H1 (cell line): ENCODE measurements around the gene MAML1.

ENCODE experiments used
- CTCF ChIP-seq, 3 experiments: IDR thresholded peaks; 1 replicate in 2 of 3; 2 replicates in 1 of 3; pipeline versions ENCODE4 v1.5.1 to v1.6.1; 2011; ENCODE audit warnings: low read length in 3 of 3, mild to moderate bottlenecking in 3 of 3, inconsistent platforms in 2 of 3, low read depth in 1 of 3, moderate library complexity in 1 of 3; ENCODE audit not compliant: insufficient read depth in 1 of 3; ENCODE audit errors: control extremely low read depth in 1 of 3
- EP300 ChIP-seq, 2 experiments: IDR thresholded peaks; 1 replicate in 1 of 2; 2 replicates in 1 of 2; pipeline ENCODE4 v1.6.1; 2011 to 2012; ENCODE audit warnings: low read depth in 2 of 2, low read length in 2 of 2, mild to moderate bottlenecking in 2 of 2, borderline replicate concordance in 1 of 2, inconsistent platforms in 1 of 2, moderate library complexity in 1 of 2
- GABPA ChIP-seq: IDR thresholded peaks from 2 replicates; pipeline ENCODE4 v1.6.1; 2011; ENCODE audit warnings: mild to moderate bottlenecking, low read length, moderate library complexity, borderline replicate concordance; ENCODE audit not compliant: insufficient read depth
- JUND ChIP-seq: IDR thresholded peaks from 2 replicates; pipeline ENCODE4 v1.6.1; 2011; ENCODE audit warnings: mild to moderate bottlenecking, improper control_type of control experiment, low read length
- MAX ChIP-seq: IDR thresholded peaks from 2 replicates; pipeline ENCODE4 v1.6.1; 2012; ENCODE audit warnings: inconsistent platforms
- NANOG ChIP-seq: IDR thresholded peaks from 2 replicates; pipeline ENCODE4 v1.6.1; 2011; ENCODE audit warnings: low read length, low read depth, mild to moderate bottlenecking, inconsistent platforms; ENCODE audit not compliant: insufficient read depth, poor library complexity, severe bottlenecking
- POLR2A ChIP-seq, 2 experiments: IDR thresholded peaks; 1 replicate in 1 of 2; 2 replicates in 1 of 2; pipeline ENCODE4 v1.6.1; 2011; ENCODE audit warnings: low read depth in 2 of 2, low read length in 2 of 2, mild to moderate bottlenecking in 2 of 2; ENCODE audit errors: control extremely low read depth in 1 of 2
- TBP ChIP-seq: IDR thresholded peaks from 2 replicates; pipeline ENCODE4 v1.6.1; 2011; ENCODE audit warnings: low read depth, low read length, improper control_type of control experiment

DNA sequence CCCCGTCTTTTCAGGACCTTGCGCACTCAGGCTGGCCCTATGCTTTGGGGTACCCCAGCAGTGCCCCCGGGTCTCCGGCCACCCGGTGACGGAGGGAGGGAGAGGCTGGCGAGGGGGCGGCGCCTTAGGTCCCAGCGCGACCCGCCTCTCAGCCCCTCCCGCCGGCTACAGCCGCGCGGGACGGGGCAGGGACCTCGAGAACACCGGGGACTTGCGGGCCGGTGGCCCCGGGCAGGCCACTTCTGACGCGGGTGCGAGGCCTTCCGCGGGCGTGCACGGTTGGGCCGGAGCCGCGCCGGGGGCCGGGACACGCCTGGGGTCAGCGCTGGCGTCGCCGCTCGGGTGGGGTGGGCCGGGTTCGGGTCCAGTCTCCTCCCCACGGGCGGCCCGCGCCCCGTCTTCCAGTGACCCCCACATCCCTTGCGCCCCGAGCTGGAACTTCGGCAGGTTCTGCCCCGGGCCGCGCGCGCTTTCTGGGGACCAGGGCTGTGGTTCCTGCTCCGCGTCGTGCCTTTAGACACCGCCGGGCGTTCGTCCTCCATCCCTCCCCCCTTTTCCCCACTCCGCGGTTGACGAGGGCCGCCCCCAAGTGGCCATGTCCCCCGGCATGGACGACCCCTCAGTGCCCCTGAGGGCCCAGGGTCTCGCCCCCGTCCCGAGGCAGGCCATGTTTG, 84.3 kb downstream of the MAML1 start:
- TF ChIP-seq TBP (no peak), NANOG (no peak), JUND (no peak), POLR2A (IDR thresholded peaks at IDR 0.05; ENCODE audit: control extremely low read depth in 1 of 2, low read depth in 2 of 2, low read length in 2 of 2) (no peak), MAX (no peak), EP300 (IDR thresholded peaks at IDR 0.05; ENCODE audit: borderline replicate concordance in 1 of 2, low read depth in 2 of 2, low read length in 2 of 2) (no peak), CTCF (IDR thresholded peaks at IDR 0.05; ENCODE audit: control extremely low read depth in 1 of 3, insufficient read depth in 1 of 3, low read depth in 1 of 3, low read length in 3 of 3) (0 out of 4 replicates have a peak, but pooled peaks of 1 of the 3 experiments have one; percentile 8), GABPA (no peak)
